Left colon (tissue), 2 donors: Measurements from ENCODE around the gene DLX4. TPM values are rescaled to one million over a fixed set of nuclear protein-coding genes. Genes with fewer than 3 reads are reported as not detected.

Experiments
- ATAC-seq: fragments of 200-7000 bp; cut with Tn5 transposase; one replicate; pipeline ENCODE4 v1.9.1; 2020; ENCODE audit warnings: mild to moderate bottlenecking, moderate library complexity
- DNase-seq, 2 donors: peaks; one replicate each; pipeline ENCODE4 v3.0.0-alpha.2; 2020
- intact Hi-C, 2 donors: fragments of 100-400 bp; cut with DNase I in 1 of 2; cut with micrococcal nuclease in 1 of 2; formaldehyde crosslinking; loops; one replicate each; pipeline versions ENCODE4 v1.11.2 to v1.14.0; 2022; cut with DNase I, micrococcal nuclease
- total RNA-seq, 2 donors: library from RNA; stranded (reverse); fragmentation: NEBNext Ultra II Directional; extraction: Animal tissue kit (Norgen Biotek cat#: 25700); gene quantifications; one replicate each; pipeline ENCODE4 v1.2.1, GENCODE V29; 2021
- donor health status: DM: no; HTN: no; CAD: no.
- donor health status: DM: yes; HTN: yes; CAD: no.

DLX4 gene
- total RNA-seq, 2 donors from 2014 or later = 0.20 TPM; not detected in 1

DNA sequence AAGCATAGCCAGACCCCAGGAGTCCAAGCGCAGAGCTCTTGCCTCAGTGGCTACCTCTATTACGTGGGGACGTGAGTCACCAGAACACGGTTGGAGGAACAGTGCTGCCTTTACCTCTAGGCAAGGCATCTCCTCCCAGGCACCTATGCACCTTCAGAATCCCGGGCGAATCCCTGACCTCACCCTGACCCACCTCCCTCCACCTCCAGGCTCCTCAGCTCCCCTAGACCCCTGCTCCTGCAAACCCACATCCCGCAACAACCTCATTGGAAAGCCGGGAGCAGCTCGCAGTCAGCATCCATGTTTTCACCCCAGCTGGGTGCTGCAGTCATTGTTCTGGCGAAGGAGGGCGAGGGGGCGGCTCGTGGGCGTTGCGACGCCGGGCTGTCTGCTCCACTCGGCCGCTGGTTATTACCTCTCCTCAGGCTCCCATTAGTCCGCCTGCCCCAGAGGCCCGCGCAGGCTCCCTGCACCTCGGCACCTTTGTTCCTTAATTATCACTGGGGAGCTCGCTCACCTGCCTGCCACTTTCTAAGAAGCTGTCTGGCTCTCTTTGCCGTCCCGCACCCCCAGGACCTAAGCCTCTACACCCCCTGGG, 24.6 kb upstream of the DLX4 start:
- no peak for ATAC-seq
- DNase-seq = no peak
- intact Hi-C loops = no loop called here

DNA sequence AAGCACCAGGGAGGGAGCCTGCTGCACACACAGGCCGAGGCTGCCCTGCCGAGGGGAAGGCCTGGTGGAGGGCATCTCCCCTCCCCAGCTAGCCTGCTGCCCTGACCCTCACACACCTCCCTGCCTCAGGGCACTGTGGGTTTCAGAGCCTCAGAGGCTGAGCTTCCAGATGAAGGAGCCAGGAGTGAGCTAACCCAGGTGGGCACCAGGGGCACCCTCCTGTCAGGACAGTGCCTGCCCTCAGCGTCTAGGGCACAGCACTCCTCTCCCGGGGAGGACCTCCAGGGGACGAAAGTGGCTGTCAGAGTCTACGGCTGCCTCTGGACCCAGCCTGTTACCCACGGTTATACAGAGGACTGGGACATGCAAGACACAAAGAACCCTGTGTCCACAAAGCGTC, 22.8 kb upstream of the DLX4 start:
- no peak for DNase-seq
- intact Hi-C loops = no loop called here
- ATAC-seq = no peak

DNA sequence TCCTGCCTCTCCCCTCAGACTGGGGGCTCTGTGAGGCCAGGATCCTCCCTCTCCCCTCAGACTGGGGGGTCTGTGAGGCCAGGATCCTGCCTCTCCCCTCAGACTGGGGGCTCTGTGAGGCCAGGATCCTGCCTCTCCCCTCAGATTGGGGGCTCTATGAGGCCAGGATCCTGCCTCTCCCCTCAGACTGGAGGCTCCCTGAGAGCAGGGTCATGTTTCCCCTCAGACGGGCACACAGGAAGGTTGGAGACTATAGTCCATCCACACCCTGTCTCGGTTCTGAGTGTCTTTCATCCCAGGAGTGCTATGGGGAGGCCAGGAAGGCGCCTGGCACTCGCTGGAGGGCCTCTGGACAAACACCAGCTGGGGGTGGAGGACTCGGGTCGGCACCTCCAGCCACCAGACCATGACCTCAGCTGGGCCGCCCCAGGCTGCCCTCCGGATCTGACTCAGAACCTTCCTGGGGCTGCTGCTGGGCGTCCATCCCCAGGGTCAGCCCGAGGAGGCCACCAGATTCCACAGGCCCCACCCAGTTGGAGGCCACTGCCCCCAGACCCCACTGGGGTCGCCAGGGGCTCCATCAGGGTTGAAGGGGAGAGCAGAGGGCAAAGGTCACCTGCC, 21.9 kb upstream of the DLX4 start:
- DNase-seq (no peak), ATAC-seq (no peak)
- intact Hi-C loops = no loop called here

DNA sequence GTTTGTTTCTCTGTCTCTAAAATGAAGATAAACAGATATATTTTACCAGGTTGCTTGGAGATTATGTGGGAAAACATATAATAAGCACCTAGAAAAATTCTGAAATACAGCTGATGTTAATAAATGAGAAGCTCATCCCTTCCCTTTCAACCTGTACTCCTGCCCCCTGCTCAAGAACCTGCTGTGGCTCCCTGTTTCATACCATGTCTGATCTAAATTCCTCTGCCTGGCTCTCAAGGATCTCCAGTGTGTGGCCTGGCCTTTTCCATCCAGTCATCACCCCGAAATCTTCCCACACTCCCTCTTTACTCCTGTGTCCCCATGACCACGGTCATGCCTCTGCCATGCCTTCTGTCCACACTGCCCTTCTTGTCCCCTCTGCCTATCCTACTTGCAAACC, 19.4 kb upstream of the DLX4 start:
- DNase-seq = no peak
- ATAC-seq = no peak
- intact Hi-C loops = no loop called here

DNA sequence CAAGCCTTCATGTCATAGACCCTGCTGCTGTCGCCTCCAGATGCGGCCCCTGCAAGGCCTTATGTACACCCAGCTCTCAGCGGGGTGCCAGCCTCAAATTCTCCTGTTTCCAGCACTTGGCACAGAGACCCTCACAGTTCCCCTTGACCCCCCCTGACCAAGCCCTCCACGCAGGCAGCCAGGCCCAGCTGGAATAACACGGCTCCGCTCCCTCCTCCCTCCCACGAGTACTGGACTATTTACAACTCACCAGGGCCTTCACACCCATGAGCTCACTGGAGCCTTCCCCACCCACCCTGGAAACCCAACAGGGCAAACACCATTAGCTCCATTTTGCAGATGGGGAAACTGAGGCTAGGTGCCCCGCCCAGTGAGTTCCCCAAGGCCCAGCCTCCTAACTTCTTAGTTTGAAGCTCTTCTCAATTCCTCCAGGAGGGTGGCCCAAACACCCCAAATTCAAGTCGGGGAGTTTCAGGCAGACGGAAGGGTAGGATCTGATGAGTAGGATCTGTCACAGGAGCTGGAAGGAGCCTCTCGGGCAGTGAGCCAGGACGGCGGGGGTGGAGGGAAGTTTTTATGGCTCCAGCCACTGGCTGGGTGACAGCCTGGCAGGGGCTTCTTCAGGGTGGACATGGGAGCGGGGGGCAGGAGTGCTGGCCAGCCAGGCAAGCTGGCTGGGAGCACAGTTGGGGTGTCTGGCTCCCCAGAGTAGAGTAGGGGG, 17.5 kb upstream of the DLX4 start:
- no peak for DNase-seq
- ATAC-seq = no peak
- intact Hi-C loops = no loop called here

DNA sequence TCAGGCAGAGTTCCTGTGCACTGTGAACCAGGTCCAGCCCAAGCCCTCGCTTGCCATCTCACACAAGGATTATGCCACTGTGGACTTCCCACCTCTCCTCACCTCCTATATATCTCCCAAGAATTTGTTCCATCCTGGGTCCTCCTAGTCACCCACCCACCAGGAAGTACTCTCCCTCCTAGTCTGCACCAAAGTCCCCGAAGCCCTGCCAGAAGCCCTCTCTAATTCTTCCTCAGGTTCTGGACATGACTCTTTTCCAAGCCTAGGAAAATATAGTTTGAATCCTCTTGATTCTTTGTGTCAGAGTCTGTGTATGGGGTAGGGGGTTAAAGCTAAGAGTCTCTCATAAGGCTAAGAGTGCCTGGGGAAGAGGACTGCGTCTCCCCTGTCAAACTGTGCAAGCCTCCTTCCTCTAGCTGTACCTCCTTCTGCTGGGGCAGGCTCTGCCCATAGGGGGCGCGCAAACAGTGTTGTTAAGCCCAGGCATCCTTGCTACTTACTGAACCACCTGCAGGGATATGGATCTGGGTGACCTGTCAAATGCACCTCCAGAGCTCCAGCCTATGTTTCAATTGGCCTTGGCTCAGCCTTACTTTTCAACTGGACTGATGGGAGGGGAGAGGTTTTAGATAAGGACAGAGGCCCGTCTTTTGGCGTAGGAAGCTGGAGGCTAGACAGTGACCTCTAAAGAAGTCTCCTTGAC, 16.6 kb upstream of the DLX4 start:
- intact Hi-C loops = no loop called here
- DNase-seq = peak; percentile 57 to 89
- peak; percentile 92 for ATAC-seq

DNA sequence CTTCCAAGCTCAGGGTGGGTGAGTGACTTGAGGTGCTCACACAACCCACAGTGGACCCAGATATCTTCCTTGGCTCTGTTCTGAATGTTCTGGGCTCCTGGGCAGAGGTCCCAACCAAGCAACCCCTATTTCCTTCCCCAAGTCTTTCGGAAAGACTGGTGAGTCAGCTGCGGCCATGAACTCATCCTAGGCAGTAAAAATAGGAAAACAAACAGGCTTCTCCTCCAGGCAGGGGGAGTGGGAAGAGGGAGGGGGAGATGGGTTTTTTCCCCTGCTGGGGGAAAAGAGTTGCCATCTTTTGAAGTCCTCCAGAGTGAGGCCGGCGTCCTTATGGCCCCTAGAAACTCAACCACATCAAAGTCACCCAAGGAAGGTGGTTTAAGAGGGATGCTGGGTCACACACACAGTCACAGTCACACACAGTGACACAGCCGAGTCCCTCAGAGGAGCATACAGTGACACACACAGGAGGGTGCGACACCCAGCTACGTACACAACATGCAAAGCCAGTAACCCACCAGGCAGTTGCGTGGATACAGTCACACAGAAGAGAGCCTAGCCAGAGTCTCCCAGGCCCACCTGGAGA, 16.0 kb upstream of the DLX4 start:
- ATAC-seq = no peak
- no peak for DNase-seq
- intact Hi-C loops = no loop called here

DNA sequence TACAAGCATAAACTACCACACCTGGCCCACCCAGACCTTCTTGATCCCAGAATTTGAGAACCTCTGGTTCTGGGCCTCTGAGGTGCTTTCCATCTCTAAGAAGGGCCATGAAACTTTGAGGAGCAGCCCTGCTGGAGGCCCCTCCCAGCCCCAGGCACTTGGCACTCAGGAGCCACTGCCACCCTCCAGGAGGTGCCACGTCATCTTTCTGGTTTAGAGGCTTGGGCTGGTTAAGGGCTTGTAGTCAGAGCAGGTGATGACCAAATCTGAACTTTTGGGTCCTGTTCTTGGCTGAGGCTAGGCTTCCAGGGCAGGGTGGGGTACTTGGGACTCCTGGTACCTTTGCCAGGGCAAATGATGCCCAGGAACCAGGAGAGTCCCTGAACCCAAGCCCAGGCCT, 13.8 kb upstream of the DLX4 start:
- DNase-seq = no peak
- intact Hi-C loops = no loop called here
- ATAC-seq = no peak

DNA sequence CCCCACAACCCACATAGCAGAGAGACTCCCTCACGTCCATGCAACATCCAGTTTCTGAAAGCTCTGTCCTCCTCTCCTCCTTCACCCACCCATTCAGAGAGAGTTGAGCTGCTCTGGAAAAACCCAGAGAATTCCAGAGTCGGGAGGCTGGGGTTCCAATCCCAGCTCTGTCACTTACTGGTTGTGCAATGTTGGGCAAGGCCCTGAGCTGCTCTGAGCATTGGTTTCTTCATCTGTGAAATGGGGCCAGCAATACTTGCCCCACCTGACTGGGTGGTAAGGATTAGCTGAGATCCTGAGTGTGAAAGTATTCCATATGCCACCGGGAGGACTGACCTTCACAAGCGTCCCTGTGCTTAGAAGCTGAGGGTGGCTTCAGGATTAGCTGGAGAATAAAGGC, 12.2 kb upstream of the DLX4 start:
- DNase-seq (no peak), ATAC-seq (no peak)
- intact Hi-C loops = no loop called here

DNA sequence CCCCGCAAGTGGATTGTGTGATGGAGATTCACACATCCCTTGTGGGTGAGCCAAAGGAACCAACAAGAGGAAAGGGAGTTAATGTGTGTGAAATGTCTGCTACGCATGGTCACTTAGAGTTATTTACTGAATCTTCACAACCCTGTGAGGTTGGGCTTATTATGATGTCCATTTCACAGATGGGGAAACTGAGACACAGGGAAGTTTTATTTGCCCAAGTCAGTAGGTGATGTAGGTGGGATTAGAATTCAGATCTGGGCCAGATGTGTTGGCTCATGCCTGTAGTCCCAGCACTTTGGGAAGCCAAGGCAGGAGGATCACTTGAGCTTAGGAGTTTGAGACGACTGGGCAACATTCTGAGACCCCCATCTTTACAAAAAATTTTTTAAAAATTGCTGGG, 11.6 kb upstream of the DLX4 start:
- intact Hi-C loops = no loop called here
- DNase-seq (no peak), ATAC-seq (no peak)

DNA sequence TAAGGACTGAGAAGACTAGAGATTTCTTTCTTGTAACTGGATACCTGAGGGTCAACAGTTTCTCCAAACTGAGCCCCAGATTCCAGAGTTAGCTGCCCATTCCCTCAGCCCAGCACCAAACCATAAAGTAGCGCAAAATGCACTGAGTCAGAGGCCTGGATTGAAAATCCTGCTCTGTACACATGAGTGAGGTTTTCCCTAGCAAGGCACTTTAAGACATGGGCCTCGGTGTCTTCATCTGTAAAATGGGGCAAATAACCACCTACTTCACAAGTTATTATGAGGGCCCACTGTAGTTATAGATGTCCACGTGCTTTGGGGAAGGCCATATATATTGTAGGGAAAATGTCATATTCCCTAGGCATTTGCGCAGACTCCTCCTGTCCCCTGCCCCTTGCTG, 10.3 kb upstream of the DLX4 start:
- intact Hi-C loops = no loop called here
- DNase-seq = no peak
- ATAC-seq = no peak

DNA sequence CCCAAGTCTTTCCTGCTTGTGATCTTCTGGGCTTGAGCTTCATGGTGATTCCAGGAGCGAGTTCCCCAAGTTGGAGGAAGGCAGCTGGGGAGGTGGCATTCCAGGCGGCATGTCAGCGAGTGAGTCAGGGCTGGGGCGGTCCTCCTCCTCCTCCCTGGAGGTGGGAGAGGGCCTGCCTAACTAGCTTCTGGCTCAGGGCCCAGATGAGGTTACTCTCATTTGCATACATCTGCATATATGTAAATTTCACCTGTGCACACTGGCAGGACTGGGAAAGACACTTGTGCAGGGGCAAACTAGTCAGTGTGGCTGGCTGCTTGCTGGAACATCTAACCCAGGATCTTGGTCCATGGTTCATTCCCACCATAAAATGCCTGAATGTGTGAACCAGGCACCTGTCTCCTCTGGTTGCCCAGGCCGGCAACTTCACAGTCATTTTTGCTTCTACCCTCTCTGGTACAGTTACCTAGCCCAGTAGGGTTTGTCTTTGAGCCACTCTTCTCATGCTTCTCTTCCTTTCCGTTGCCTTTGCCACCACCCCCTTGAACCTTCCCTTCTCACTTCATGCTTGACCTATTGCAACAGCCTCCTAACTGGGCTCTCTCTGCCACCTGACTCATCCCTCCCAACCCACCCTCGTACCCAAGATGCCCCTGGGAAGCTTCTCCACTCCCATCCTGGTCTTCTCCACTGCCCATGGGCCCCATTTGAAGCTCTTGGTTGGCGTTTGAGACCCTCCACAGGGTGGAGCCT, 9.6 kb upstream of the DLX4 start:
- DNase-seq = no peak
- ATAC-seq = no peak
- intact Hi-C loops = no loop called here

DNA sequence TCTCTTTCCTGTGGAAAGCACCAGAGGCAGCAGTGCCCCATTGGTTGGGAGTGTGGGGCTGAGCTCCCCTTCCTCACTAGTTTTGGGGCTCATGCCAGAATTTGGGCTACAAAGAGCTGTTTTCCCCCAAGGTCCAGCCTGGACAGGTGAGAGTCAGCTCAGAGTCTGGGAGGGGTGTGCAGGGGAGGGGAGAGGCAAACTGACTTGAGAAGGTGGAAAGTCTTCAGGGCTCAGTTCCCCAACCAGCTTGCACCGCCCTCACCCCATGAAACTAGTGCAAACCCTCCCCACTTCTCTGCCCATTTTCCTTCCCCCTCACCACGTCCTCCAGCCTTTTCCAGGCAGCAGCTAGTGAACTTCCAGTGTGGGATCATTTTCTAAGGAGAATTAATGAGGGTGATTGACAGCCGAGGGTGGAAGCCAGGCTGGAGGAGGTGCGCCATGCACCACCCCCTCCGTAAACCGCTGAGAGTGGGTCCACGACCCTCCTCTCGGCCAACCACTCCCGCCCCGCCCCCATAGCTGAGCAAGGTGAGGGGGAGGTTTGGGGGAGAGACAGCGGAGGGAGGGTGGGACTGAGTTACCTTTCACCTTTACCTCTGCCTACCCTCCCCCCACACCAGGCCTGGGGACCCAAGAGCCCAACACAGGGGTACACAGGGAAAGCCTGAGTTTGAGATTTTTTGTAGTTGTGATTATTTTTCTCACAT, 6.2 kb upstream of the DLX4 start:
- no peak for DNase-seq
- no peak for ATAC-seq
- intact Hi-C loops = no loop called here

DNA sequence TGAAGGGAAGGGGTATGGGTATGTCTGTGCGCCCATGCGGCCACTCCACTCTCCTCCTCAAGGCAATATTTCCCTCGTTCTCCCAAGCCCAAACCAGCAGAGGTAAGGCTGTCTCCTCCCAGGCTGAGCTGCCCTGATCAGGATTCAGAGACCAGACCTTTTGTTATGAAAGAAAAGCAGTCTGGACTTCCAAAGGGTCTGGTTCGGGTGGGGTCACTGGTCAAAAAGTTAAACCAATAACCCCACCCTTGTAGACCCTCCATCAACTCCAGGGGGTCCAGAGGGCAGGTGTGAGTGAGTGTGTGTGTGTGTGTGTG, 5.7 kb upstream of the DLX4 start:
- ATAC-seq = no peak
- DNase-seq = no peak
- intact Hi-C loops = no loop called here

DNA sequence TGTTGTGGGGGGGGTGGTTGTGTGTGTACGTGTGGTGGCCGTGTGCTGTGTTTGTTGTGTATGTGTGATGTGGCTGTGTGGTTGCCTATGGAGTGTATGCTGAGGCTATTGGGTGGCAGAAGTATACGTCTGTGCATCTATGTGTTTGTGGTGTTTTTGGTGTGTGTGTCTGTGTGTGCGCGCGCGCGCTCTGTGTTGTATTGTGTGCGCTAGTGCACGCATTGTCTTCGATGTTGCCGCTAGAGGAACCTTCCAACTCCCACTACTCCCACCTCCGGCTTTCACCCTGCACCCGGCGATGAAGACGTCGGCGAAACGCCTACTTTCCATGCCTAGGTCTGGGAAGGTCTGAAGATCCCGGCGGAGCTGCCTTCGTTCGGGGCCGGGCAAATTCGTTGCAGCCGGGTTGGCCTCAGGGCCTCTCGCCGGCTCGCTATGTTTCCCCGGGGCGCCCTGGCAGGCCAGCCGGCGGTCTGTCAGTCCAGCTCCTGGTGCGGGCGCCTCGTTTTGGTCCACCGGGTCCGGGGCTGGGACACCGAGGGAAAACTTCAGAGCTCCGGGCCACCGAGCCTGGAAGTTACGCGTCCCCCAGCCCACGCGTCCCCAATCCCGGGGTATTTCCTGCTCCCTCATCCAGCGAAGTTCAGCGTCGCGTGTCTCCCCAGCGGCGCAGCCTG, 5.2 kb upstream of the DLX4 start:
- ATAC-seq = no peak
- intact Hi-C loops = no loop called here
- no peak for DNase-seq

DNA sequence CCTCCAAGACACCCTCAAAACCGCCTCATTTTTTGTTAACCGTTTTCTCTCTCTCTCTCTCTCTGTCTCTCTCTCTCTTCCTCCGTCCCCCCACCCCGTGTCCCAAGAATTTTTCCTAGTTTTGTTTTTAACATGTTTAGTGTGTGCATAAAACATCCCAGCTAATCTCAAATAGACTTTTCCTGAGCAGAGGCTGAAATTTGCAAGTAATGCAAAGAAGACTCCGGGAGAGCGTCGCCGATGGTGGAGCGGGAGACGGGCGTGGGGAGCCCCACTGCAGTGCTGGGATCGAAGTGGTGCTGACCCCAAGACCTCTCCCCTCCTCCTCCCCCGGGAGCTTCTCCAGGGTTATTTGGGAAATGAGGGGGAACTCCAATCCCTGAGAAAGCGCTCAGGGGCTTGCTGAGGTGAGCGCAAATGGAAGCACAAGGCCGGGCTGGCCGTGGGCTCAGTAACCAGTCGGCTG, 4.7 kb upstream of the DLX4 start:
- ATAC-seq (no peak), DNase-seq (no peak)
- intact Hi-C loops = no loop called here

DNA sequence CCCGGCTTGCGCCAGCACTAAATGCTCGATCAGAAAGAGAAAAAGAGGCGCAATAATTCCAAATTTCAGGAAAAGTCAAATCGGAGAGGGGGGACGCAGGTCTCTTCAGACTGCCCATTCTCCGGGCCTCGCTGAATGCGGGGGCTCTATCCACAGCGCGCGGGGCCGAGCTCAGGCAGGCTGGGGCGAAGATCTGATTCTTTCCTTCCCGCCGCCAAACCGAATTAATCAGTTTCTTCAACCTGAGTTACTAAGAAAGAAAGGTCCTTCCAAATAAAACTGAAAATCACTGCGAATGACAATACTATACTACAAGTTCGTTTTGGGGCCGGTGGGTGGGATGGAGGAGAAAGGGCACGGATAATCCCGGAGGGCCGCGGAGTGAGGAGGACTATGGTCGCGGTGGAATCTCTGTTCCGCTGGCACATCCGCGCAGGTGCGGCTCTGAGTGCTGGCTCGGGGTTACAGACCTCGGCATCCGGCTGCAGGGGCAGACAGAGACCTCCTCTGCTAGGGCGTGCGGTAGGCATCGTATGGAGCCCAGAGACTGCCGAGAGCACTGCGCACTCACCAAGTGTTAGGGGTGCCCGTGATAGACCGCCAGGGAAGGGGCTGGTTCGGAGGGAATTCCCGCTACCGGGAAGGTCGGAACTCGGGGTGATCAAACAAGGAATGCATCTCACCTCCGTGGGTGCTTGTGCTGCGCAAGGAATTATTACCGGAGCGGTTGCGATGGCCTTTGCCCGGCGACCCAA, 4.0 kb upstream of the DLX4 start:
- no peak for ATAC-seq
- intact Hi-C loops = no loop called here

More for the DNA sequence above, 4.0 kb upstream of the DLX4 start:
- DNase-seq = no peak
